Hematopoietic multipotent progenitor cell treated with erythropoietin and hydrocortisone succinate and interleukin-3 and kit ligand, for 15 days (in vitro differentiated cells): ENCODE data around the gene CAMK2D.

ENCODE experiments used
- DNase-seq: peaks from one replicate; pipeline ENCODE4 v3.0.0-alpha.2; 2015; ENCODE audit warnings: low spot score

Gene CAMK2D

GRCh38 chr4:113637823-113638561, 123.5 kb downstream of the CAMK2D start:
- no peak for DNase-seq

DNA sequence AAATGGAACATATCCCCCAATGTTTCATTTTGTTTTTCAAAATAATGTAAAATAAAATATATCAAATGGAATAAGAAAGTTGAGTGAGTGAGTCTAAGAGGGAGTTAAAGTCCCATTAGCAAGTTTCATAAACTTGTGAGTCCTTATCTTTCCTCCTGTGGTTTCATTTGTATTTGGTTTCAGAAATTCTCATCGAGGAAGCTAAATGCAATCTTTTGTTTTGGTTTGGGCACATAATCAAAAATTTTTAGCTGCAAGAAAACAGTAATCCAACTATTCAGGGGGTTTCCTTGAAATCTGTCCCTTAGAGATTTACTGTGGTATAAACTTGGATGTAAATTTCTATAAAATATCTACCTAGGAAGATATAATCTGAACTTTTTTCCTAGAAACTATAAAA, 124.2 kb downstream of the CAMK2D start:
- DNase-seq: no peak

- DNase-seq: no peak
Measured at GRCh38 chr4:113636877-113637276, 124.7 kb downstream of the CAMK2D start.

GRCh38 chr4:113636438-113636818, 125.1 kb downstream of the CAMK2D start:
- no peak for DNase-seq

DNA sequence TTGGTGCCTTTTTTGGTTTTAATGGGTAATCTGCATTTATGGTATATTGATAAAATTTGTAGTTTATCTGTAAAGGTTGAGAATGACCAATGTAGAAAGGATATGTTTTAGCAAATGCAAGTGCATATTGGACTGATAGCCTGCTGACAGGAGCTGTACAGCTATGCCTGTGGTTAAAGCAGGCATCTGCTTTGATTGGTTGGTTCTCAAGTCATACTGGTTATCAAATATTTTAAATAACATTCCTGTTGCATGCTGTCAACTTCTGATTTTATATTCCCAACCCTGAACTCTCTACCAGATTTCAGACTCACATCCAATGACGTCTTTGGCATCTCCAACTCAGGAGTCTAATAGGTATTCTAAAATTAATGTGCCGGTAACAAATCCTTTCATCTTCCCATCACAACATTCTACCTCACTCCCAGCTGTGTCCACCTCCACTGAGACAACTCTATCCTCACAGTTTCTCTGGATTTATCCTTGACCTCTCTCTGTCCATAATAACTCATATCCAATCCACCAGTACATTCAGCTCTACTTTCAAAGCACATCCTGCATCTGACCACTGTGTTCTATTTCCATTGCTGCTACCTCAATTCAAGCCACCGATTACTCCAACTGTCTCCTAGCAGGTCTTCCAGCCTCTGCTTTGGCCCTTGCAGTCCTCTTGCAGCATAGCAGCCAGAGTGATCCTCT, 125.7 kb downstream of the CAMK2D start:
- no peak for DNase-seq

DNA sequence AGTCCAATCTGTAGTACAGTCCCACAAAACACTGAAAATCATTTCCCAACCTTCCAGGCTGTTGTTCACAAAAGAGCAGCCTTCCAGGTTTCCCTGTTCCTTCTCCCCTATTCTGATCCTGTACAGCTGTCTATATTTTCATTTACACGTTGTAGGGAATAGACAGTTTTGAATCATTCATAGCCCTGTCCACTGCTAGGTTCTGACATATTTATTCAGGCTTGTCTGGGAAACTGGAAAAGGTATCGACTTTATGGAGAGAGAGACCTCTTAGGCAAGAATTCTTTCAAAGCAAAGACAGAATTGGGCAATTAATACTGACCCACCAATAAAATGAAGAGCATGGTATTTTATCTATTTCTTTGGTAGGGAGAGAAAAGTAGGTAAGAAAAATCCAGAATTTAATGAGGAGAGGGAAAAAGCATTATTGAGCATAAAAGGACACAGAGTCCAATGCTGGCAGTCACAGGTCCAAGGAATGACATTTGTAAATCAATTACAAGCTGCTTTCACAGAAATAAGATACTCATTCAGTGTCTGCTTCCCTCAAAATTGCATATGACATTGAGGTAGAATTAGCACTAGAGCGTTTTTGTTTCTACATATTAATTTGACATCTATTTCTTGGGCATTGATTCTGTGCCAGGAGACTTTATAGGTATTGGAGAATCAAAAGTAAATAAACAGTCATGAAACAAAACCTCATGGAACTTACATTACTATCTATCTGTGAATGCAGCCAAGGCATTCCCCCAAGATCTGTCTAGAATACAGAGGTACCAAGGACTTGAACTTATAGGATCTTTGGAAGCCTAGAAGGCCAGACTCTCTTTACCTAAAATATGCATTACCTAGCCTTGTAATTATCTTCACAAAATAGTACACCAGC, 127.2 kb downstream of the CAMK2D start:
- DNase-seq: no peak

DNA sequence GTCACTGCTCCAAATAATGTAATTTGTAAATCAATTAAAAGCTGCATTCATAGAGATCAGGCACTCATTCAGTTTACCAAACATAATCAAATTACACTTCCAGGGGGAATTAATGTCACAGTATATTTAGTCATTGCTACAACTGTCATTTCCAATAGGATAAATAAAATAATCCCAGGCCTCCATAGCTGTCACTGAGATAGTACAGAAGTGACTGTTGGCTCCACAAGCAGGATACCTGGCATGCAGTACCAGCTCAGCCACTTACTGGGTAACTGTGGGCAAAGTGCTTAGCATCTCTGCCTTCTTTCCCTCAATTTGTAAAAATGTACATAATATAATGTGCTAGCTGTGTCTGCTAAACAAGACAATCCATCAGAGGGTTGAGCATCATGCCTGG, 128.1 kb downstream of the CAMK2D start:
- no peak for DNase-seq

DNA sequence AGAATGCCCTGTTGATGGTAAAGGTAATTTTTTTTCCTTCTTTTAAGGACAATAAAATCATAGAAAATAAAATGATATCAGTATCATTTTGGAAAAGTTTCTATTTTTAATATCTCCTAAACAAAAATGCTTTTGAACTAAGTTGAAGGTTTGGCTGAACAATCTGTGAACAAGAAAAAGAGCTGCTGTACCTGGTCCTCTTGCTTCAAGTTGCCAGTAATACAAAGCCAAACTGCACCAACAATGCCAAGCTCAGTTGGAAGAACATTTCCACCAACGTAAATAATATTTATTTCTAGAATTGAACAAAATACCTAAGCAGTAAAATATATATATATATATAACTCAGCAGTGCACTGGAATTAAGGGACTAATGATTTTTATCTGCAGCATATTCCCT, 132.8 kb downstream of the CAMK2D start:
- no peak for DNase-seq

DNA sequence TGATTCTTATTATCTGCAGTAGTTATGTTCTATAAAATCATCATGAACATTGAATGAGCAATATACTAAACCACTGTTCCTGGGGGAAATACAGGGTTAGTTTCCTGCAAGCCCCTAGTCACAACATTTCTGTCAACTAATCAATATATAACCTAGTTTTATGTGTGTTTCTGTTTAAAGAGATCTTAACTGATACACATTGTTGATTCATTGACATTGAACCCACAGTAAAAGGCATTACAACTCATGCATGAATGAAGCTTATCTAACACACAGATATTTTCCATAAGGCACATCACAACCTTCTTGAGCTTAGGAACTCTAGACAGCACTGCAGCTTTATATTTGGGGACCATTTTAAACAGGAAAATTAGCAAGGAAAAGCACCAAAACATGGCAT, 134.2 kb downstream of the CAMK2D start:
- DNase-seq: no peak

DNA sequence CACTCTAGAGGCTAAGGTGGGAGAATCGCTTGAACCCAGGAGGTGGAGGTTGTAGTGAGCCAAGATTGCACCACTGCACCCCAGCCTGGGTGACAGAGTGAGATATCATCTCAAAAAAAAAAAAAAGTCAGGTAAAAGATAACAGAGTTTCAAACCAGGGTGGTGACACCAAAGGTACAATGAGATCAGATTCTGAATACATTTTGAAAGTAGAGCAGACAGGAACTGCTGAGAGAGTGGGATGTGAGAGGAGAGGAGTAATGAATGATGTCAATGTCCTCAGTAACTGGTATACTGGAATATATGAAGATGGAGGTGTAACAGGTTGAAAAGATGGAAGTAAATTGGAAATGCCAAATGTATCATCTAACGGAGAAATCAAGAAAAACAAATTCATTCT, 135.6 kb downstream of the CAMK2D start:
- no peak for DNase-seq

DNA sequence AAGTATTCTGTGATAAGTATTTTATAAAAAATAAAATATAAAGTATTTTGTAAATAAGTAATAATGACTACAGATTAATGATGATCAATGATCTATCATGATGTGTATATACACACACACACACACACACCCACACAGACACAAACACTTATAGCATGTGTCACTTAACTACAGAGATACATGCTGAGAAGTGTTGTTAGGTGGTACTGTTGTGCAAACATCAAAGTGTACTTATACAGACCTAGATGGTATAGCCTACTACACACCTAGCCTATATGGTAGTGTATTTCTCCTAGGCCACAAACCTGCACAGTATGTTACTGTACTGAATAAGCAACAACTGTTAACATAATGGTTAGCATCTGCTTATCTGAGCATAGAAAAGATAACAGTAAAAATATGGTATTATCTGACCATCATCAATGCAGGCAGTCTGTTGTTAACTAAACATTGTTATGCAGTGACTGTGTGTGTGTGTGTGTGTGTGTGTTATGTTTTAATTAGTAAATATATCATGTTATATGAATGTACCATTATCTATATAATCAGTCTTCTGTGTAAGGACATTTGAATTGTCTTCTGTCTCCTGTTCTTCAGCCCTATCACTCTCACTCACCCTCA, 138.2 kb downstream of the CAMK2D start:
- DNase-seq: no peak

- no peak for DNase-seq
Measured at GRCh38 chr4:113621633-113622032, 139.9 kb downstream of the CAMK2D start.

GRCh38 chr4:113620032-113620431, 141.5 kb downstream of the CAMK2D start:
- no peak for DNase-seq

GRCh38 chr4:113619526-113619925, 142.0 kb downstream of the CAMK2D start:
- no peak for DNase-seq

- DNase-seq: no peak
Measured at GRCh38 chr4:113618205-113618604, 143.3 kb downstream of the CAMK2D start.

DNA sequence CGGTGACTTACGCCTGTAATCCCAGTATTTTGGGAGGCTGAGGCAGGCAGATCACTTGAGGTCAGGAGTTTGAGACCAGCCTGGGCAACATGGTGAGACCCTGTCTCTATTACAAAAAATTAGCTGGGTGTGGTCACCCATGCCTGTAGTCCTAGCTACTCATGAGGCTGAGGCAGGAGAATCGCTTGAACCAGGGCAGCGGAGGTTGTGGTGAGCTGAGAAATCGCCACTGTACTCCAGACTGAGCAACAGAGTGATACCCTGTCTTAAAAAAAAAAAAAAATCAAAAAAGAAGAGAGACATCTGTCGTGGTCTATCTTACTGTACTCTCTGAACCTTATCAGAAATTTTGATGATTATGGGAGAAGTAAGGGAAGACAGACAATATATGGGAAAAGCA, 144.3 kb downstream of the CAMK2D start:
- DNase-seq: no peak

GRCh38 chr4:113616443-113616842, 145.1 kb downstream of the CAMK2D start:
- no peak for DNase-seq

DNA sequence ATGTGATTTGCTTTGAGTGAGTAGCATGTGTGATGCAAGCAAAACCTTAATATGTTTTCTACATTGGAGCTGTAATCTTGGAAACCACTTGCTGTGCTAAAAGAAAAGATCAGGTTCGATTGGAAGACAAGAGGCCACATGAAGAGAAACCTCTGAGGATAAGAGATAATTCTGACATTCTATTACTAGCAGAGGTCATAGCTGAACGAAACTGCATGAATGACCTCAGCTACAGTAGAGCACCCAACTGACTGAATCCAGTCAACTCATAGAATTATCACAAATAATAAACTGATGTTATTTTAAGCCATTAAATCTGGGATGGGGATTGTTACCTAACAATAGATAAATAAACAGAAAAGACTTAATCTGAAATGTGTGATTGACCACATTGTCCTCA, 147.1 kb downstream of the CAMK2D start:
- no peak for DNase-seq

DNA sequence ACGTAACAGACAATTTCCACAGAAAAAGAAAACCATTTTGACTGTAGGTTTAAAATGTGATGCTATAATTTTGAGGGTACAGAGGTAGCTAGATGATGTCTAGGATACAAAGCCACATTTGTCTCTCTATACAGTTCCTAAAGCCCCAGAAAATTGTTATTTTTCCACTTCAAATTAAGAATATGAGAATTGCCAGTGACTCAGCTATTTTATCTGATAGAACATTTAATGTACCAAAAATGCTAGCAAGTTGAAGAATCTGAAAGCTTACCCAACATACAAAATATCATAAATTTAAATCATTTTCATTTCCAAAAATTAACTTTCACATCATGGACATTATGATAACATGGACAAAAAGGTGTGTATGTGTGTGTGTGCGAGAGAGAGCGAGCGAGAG, 148.0 kb downstream of the CAMK2D start:
- DNase-seq: no peak

GRCh38 chr4:113610537-113610936, 151.0 kb downstream of the CAMK2D start:
- DNase-seq: no peak

DNA sequence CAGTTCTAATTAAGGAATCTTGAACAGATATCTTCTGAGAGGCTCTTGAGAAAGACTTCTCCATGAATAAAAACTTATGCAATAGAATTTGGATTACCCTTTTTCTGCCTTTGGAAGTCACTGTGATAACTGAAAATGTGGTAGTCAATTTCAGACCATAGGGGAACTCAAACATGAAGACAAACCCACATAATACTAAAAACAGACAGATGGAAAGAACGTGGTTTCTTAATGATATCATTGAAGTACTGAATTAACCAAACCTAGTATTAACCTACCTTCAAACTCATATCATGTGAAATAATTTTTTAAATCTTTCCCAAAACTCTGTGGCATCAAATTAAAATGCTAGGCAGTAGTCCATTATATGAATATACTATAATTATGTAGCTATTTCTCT, 153.5 kb downstream of the CAMK2D start:
- DNase-seq: no peak

GRCh38 chr4:113607147-113607720, 154.3 kb downstream of the CAMK2D start:
- DNase-seq: no peak
